HG02642 (cell line): ENCODE measurements around the gene CHAD.
"Not testable (repeated sequence)": the region's sequence is repeated elsewhere in the genome, so short reads cannot be mapped to it uniquely, and the experiment has no call there.

Experiments
- ATAC-seq: cut with Tn5 transposase; IDR thresholded peaks from one replicate; pipeline ENCODE4 v1.9.1; 2021; ENCODE audit warnings: mild to moderate bottlenecking; ENCODE audit not compliant: unreplicated experiment, poor library complexity

CHAD gene

GRCh38 chr17:50475775-50476544, 7.3 kb upstream of the CHAD start:
- ATAC-seq: not testable (repeated sequence)

- no peak for ATAC-seq
These were observed 6.7 kb upstream of the CHAD start for GRCh38 chr17:50475362-50475761.

GRCh38 chr17:50474523-50474922, 5.8 kb upstream of the CHAD start:
- ATAC-seq: no peak

- no peak for ATAC-seq
These were observed 5.2 kb upstream of the CHAD start for GRCh38 chr17:50473901-50474300.

- not testable (repeated sequence) for ATAC-seq
These were observed 4.1 kb upstream of the CHAD start for GRCh38 chr17:50472761-50473161.

- ATAC-seq: no peak
These were observed 3.6 kb upstream of the CHAD start for GRCh38 chr17:50472286-50472685.

GRCh38 chr17:50471009-50471905, 2.6 kb upstream of the CHAD start:
- ATAC-seq: no peak

GRCh38 chr17:50470426-50470825, 1.7 kb upstream of the CHAD start:
- no peak for ATAC-seq

- ATAC-seq: no peak
These were observed 1.1 kb upstream of the CHAD start for GRCh38 chr17:50469671-50470305.

GRCh38 chr17:50469208-50469605, 527 bp upstream of the CHAD start:
- ATAC-seq: no peak

GRCh38 chr17:50467855-50468303, 801 bp downstream of the CHAD start:
- ATAC-seq: no peak

- no peak for ATAC-seq
These were observed 1.4 kb downstream of the CHAD start for GRCh38 chr17:50467114-50467854.

- no peak for ATAC-seq
These were observed 2.1 kb downstream of the CHAD start for GRCh38 chr17:50466371-50467113.

GRCh38 chr17:50465635-50466034, 3.0 kb downstream of the CHAD start:
- no peak for ATAC-seq

GRCh38 chr17:50465171-50465570, 3.5 kb downstream of the CHAD start:
- no peak for ATAC-seq

- ATAC-seq: no peak
These were observed 3.9 kb downstream of the CHAD start for GRCh38 chr17:50464736-50465135.

GRCh38 chr17:50464121-50464520, 4.6 kb downstream of the CHAD start:
- no peak for ATAC-seq

- ATAC-seq: no peak
These were observed 6.2 kb downstream of the CHAD start for GRCh38 chr17:50462446-50462845.

GRCh38 chr17:50461550-50462132, 7.0 kb downstream of the CHAD start:
- ATAC-seq: no peak
